Measurements from ENCODE around the gene YTHDF1.

YTHDF1 gene

GRCh38 chr20:63210011-63210605, 5.8 kb downstream of the YTHDF1 start:
- DNase-seq (ENCODE audit: low read depth in 2 of 2) = no peak

- no peak for DNase-seq (ENCODE audit: low read depth in 2 of 2)
These were observed 7.5 kb downstream of the YTHDF1 start for GRCh38 chr20:63208346-63208909.

GRCh38 chr20:63206878-63207277, 9.1 kb downstream of the YTHDF1 start:
- DNase-seq (ENCODE audit: low read depth in 2 of 2) = no peak

- DNase-seq (ENCODE audit: low read depth in 2 of 2) = no peak
These were observed 10.0 kb downstream of the YTHDF1 start for GRCh38 chr20:63205896-63206295.

- DNase-seq (ENCODE audit: low read depth in 2 of 2) = no peak
These were observed 11.6 kb downstream of the YTHDF1 start for GRCh38 chr20:63204362-63204761.

- DNase-seq (ENCODE audit: low read depth in 2 of 2) = no peak
These were observed 13.0 kb downstream of the YTHDF1 start for GRCh38 chr20:63202811-63203526.

- no peak for DNase-seq (ENCODE audit: low read depth in 2 of 2)
These were observed 13.9 kb downstream of the YTHDF1 start for GRCh38 chr20:63202021-63202420.

GRCh38 chr20:63198606-63199005, 17.3 kb downstream of the YTHDF1 start:
- no peak for DNase-seq (ENCODE audit: low read depth in 2 of 2)

GRCh38 chr20:63196768-63197470, 19.0 kb downstream of the YTHDF1 start:
- DNase-seq (ENCODE audit: low read depth in 2 of 2) = no peak

GRCh38 chr20:63194797-63195173, 21.1 kb downstream of the YTHDF1 start:
- no peak for DNase-seq (ENCODE audit: low read depth in 2 of 2)

GRCh38 chr20:63194007-63194796, 21.7 kb downstream of the YTHDF1 start:
- no peak for DNase-seq (ENCODE audit: low read depth in 2 of 2)

GRCh38 chr20:63192721-63193120, 23.2 kb downstream of the YTHDF1 start:
- DNase-seq (ENCODE audit: low read depth in 2 of 2) = no peak

GRCh38 chr20:63191400-63191799, 24.5 kb downstream of the YTHDF1 start:
- no peak for DNase-seq (ENCODE audit: low read depth in 2 of 2)

GRCh38 chr20:63190828-63191227, 25.1 kb downstream of the YTHDF1 start:
- no peak for DNase-seq (ENCODE audit: low read depth in 2 of 2)

GRCh38 chr20:63189846-63190559, 25.9 kb downstream of the YTHDF1 start:
- DNase-seq (ENCODE audit: low read depth in 2 of 2) = no peak

GRCh38 chr20:63189322-63189642, 26.6 kb downstream of the YTHDF1 start:
- no peak for DNase-seq (ENCODE audit: low read depth in 2 of 2)

- DNase-seq (ENCODE audit: low read depth in 2 of 2) = no peak
These were observed 27.1 kb downstream of the YTHDF1 start for GRCh38 chr20:63188641-63189321.

- DNase-seq (ENCODE audit: low read depth in 2 of 2) = no peak
These were observed 27.8 kb downstream of the YTHDF1 start for GRCh38 chr20:63188159-63188442.

GRCh38 chr20:63187338-63188158, 28.4 kb downstream of the YTHDF1 start:
- no peak for DNase-seq (ENCODE audit: low read depth in 2 of 2)

Data from activated CD8-positive, alpha-beta memory T cell treated with anti-CD3 and anti-CD28 coated beads for 4 hours (primary cell).